Thoracic aorta endothelial cell (primary cell): ENCODE measurements around the gene CD28. TPM values are rescaled to one million over a fixed set of nuclear protein-coding genes. Genes with fewer than 3 reads are reported as not detected.

Experiments used
- small RNA-seq: library from RNA; depleted of rRNA; stranded (forward); fragments of <200 nt; gene quantifications from one replicate; pipeline ENCODE3, GENCODE V24; 2012
- total RNA-seq: library from RNA; depleted of rRNA; stranded (reverse); fragments of >200 nt; gene quantifications from 2 replicates; pipeline ENCODE4 v1.2.3, GENCODE V29; 2012

Gene CD28
- under 0.01 and 0.07 TPM in 2 replicates for total RNA-seq

DNA sequence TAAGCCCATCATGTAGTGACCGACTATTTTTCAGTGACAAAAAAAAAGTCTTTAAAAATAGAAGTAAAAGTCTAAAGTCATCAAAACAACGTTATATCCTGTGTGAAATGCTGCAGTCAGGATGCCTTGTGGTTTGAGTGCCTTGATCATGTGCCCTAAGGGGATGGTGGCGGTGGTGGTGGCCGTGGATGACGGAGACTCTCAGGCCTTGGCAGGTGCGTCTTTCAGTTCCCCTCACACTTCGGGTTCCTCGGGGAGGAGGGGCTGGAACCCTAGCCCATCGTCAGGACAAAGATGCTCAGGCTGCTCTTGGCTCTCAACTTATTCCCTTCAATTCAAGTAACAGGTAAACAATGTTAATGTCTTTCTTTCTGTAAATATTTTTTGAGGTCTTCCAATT is at the start of gene CD28:
TSS of gene CD28 (plus strand) at position 237 of the 400 bp plus-strand sequence. CDS start at position 295, 58 bp downstream.

Small RNA genes within 50 kb of the gene (small RNA-seq; reads per million reads assigned to genes)
- gene AC125238.1, result not detected
- gene RNU6-474P, result not detected

Other genes with a start within 250 kb of the CD28 start
- 72.8 and 93.6 TPM in 2 replicates for gene RAPH1, start 171.3 kb upstream of the CD28 start, total RNA-seq
- gene CTLA4, start 161.1 kb downstream of the CD28 start, total RNA-seq, result not detected in 2 replicates
- gene ICOS, start 230.1 kb downstream of the CD28 start, total RNA-seq, result not detected in 2 replicates